ENCODE data around the gene EIF4B. TPM values are rescaled to one million over a fixed set of nuclear protein-coding genes. Genes with fewer than 3 reads are reported as not detected.

Gene EIF4B
- total and polyA plus RNA-seq, 2 experiments from 2014 or later: 74.8 to 501 TPM

- H3K27ac ChIP-seq: peak overlapping the region; percentile 77
- WGBS, 2 experiments (ENCODE audit: low coverage in 1 of 2, low lambda C conversion rate in 2 of 2, missing lambda C conversion rate in 2 of 2): 80 to 82% methylated on average over 12 to 14 of the region's 14 CpGs
- in situ Hi-C loops (cut with MboI): no loop called here
- no peaks in the 10 kb centered on the region for H3K27me3 ChIP-seq (replicated peaks; ENCODE audit: insufficient read depth)
- H3K4me3 ChIP-seq: no peak overlapping the region
- H3K9ac ChIP-seq: peak overlapping the region; percentile 51; the same call in 1 of the 2 replicates
- no peaks in the 10 kb centered on the region for H3K79me2 ChIP-seq (ENCODE audit: insufficient read depth)
- no peaks in the 10 kb centered on the region for H3K9me3 ChIP-seq (ENCODE audit: low read depth)
- no peaks in the 10 kb centered on the region for H4K20me1 ChIP-seq (ENCODE audit: insufficient read depth)
- TF ChIP-seq EZH2phosphoT487 (IDR thresholded peaks at IDR 0.05; ENCODE audit: insufficient read depth, low read depth): no peak
- no peak for TF ChIP-seq EZH2 (IDR thresholded peaks at IDR 0.05; ENCODE audit: insufficient read depth, poor library complexity, severe bottlenecking)
- peaks cover 7% of the 10 kb centered on the region; the same call in 1 of the 2 replicates for H3K36me3 ChIP-seq (ENCODE audit: low read depth)
- H3F3A ChIP-seq (ENCODE audit: insufficient read depth): peaks cover 45% of the 10 kb centered on the region
- H3K4me1 ChIP-seq (ENCODE audit: insufficient read depth): peaks cover 23% of the 10 kb centered on the region
- H3K9me2 ChIP-seq (ENCODE audit: insufficient read depth): no peaks in the 10 kb centered on the region
- no peak overlapping the region for H3K4me2 ChIP-seq (ENCODE audit: unreplicated experiment)
- no peak for DNase-seq
- H2AFZ ChIP-seq: no peak overlapping the region
Observed at GRCh38 chr12:53062977-53063707, 56.9 kb downstream of the EIF4B start.

- peaks cover 7% of the 10 kb centered on the region; the same call in 1 of the 2 replicates for H3K36me3 ChIP-seq (ENCODE audit: low read depth)
- H3F3A ChIP-seq (ENCODE audit: insufficient read depth): peaks cover 45% of the 10 kb centered on the region
- peak overlapping the region; percentile 77 for H3K27ac ChIP-seq
- no peak overlapping the region for H3K4me3 ChIP-seq
- H4K20me1 ChIP-seq (ENCODE audit: insufficient read depth): no peaks in the 10 kb centered on the region
- no peak overlapping the region for H2AFZ ChIP-seq
- peak overlapping the region; percentile 51 for H3K9ac ChIP-seq
- H3K27me3 ChIP-seq (replicated peaks; ENCODE audit: insufficient read depth): no peaks in the 10 kb centered on the region
- no peaks in the 10 kb centered on the region for H3K9me3 ChIP-seq (ENCODE audit: low read depth)
- no peaks in the 10 kb centered on the region for H3K79me2 ChIP-seq (ENCODE audit: insufficient read depth)
- in situ Hi-C loops (cut with MboI): no loop called here
- TF ChIP-seq EZH2 (IDR thresholded peaks at IDR 0.05; ENCODE audit: insufficient read depth, poor library complexity, severe bottlenecking) (no peak), EZH2phosphoT487 (IDR thresholded peaks at IDR 0.05; ENCODE audit: insufficient read depth, low read depth) (no peak)
- no peaks in the 10 kb centered on the region for H3K9me2 ChIP-seq (ENCODE audit: insufficient read depth)
- H3K4me1 ChIP-seq (ENCODE audit: insufficient read depth): peaks cover 23% of the 10 kb centered on the region
- peak overlapping the region; percentile 9 for H3K4me2 ChIP-seq (ENCODE audit: unreplicated experiment)
- 38 to 39% methylated on average over 13 of the region's 13 CpGs for WGBS, 2 experiments (ENCODE audit: low coverage in 1 of 2, low lambda C conversion rate in 2 of 2, missing lambda C conversion rate in 2 of 2)
- peak; percentile 93 for DNase-seq
Observed at GRCh38 chr12:53063708-53064612, 57.7 kb downstream of the EIF4B start.

GRCh38 chr12:53064613-53065436, 58.6 kb downstream of the EIF4B start:
- peaks cover 23% of the 10 kb centered on the region for H3K4me1 ChIP-seq (ENCODE audit: insufficient read depth)
- no peaks in the 10 kb centered on the region for H4K20me1 ChIP-seq (ENCODE audit: insufficient read depth)
- H3K9me3 ChIP-seq (ENCODE audit: low read depth): no peaks in the 10 kb centered on the region
- DNase-seq: no peak
- 71 to 72% methylated on average over 11 of the region's 11 CpGs for WGBS, 2 experiments (ENCODE audit: low coverage in 1 of 2, low lambda C conversion rate in 2 of 2, missing lambda C conversion rate in 2 of 2)
- peak overlapping the region; percentile 77 for H3K27ac ChIP-seq
- in situ Hi-C loops (cut with MboI): no loop called here
- no peak for TF ChIP-seq EZH2phosphoT487 (IDR thresholded peaks at IDR 0.05; ENCODE audit: insufficient read depth, low read depth)
- peaks cover 7% of the 10 kb centered on the region; the same call in 1 of the 2 replicates for H3K36me3 ChIP-seq (ENCODE audit: low read depth)
- H3K9ac ChIP-seq: peak overlapping the region; percentile 51
- no peaks in the 10 kb centered on the region for H3K79me2 ChIP-seq (ENCODE audit: insufficient read depth)
- H3K27me3 ChIP-seq (replicated peaks; ENCODE audit: insufficient read depth): no peaks in the 10 kb centered on the region
- no peak overlapping the region for H2AFZ ChIP-seq
- no peaks in the 10 kb centered on the region for H3K9me2 ChIP-seq (ENCODE audit: insufficient read depth)
- H3F3A ChIP-seq (ENCODE audit: insufficient read depth): peaks cover 45% of the 10 kb centered on the region
- no peak overlapping the region for H3K4me2 ChIP-seq (ENCODE audit: unreplicated experiment)
- no peak overlapping the region for H3K4me3 ChIP-seq

- no peaks in the 10 kb centered on the region for H3K79me2 ChIP-seq (ENCODE audit: insufficient read depth)
- peaks cover 45% of the 10 kb centered on the region for H3F3A ChIP-seq (ENCODE audit: insufficient read depth)
- no peak overlapping the region for H3K4me2 ChIP-seq (ENCODE audit: unreplicated experiment)
- no peaks in the 10 kb centered on the region for H3K9me2 ChIP-seq (ENCODE audit: insufficient read depth)
- DNase-seq: no peak
- in situ Hi-C loops (cut with MboI): no loop called here
- H3K4me3 ChIP-seq: no peak overlapping the region
- WGBS, 2 experiments (ENCODE audit: low coverage in 1 of 2, low lambda C conversion rate in 2 of 2, missing lambda C conversion rate in 2 of 2): 47 to 49% methylated on average over 7 of the region's 7 CpGs
- no peaks in the 10 kb centered on the region for H4K20me1 ChIP-seq (ENCODE audit: insufficient read depth)
- no peaks in the 10 kb centered on the region for H3K9me3 ChIP-seq (ENCODE audit: low read depth)
- H3K4me1 ChIP-seq (ENCODE audit: insufficient read depth): peaks cover 29% of the 10 kb centered on the region
- H3K36me3 ChIP-seq (ENCODE audit: low read depth): peaks cover 7% of the 10 kb centered on the region; the same call in 1 of the 2 replicates
- no peak overlapping the region for H2AFZ ChIP-seq
- no peak for TF ChIP-seq EZH2 (IDR thresholded peaks at IDR 0.05; ENCODE audit: insufficient read depth, poor library complexity, severe bottlenecking)
- no peak for TF ChIP-seq EZH2phosphoT487 (IDR thresholded peaks at IDR 0.05; ENCODE audit: insufficient read depth, low read depth)
- no peaks in the 10 kb centered on the region for H3K27me3 ChIP-seq (replicated peaks; ENCODE audit: insufficient read depth)
- H3K27ac ChIP-seq: peak overlapping the region; percentile 77
- H3K9ac ChIP-seq: peak overlapping the region; percentile 65; the same call in 1 of the 2 replicates
Observed at GRCh38 chr12:53065470-53065869, 59.2 kb downstream of the EIF4B start.
